Measurements from ENCODE around the gene PLCB2. TPM values are rescaled to one million over a fixed set of nuclear protein-coding genes. Genes with fewer than 3 reads are reported as not detected.

The PLCB2 gene
- polyA plus RNA-seq, 10 donors, result 5.6 to 13.6 (median 8.7) TPM

GRCh38 chr15:40302288-40302886 lies 5.3 kb downstream of the PLCB2 start:
- DNase-seq, result no peak

DNA sequence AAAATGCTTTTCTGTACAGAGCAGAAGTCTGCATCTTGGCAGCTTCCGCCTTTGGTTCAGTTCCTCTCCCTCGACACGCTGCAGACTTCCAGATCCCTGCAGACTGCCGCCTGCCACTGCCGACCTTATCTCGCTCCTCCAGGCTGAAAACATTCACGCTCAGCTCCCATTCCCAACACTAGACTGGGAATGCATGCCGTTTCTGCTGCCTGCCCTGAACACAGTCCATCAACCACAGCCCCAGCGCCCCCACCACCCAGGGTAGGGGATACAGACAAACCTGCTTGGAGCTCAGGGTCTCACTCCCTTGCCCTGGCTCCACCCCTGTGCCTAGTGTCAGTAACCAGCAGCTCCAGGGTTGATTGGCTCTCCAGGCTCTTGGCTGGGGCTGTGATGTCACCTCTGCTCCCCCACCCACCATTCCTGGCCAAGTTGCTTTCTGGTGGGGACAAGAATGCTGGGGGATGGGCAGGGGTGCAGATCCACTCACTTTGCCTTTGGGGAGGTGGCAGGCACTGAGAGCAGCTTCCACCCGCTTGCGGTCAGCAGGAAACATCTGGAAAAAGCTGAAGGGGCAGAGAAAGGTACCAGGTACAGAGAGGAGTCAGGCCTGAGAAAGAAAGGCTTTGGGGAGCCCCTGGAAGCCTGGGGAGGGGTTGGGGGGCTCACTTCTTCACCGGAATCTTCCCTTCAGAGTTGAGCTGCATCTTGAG lies 6.1 kb downstream of the PLCB2 start:
- DNase-seq, result no peak

DNA sequence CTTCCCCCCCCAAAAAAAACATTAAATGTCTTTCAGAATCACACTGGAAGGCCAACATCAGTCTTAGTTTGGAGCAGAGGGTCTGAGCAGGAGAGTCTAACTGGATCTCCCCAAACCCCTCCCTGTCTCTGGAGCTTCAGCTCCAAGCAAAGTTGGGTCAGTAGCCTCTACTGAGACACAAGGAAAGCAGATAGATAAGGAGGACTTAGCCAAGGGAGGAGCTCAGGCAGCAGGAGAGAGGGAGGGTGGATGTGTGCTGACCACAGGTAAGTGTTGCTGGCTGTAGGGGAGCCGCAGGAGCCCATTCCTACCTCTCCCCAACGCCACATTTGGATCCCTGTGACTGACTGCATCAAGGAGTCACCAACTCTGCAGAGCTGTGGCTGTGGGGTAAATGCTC lies 7.0 kb downstream of the PLCB2 start:
- DNase-seq, result no peak

GRCh38 chr15:40300367-40300766 lies 7.4 kb downstream of the PLCB2 start:
- DNase-seq, result no peak

GRCh38 chr15:40298216-40298935 lies 9.4 kb downstream of the PLCB2 start:
- DNase-seq, result no peak

DNA sequence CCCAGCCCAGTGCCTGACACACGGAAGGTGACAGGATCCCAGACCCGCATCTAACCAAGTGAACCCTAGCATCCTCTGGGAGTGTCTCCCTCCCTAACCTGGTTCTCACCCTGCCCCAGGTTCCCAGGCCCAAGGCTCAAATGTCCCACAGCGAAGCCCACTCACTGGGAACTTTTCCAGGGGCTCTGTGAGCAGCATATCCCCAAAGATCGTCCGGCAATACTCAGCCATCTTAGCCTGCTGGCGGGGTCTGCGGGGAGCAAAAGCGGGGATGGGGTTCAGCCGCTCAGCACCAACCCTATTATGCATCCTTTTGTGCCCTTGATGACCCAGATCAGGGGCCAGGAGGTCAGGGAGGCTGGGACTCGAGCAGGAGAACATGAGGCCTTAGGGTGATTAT lies 10.4 kb downstream of the PLCB2 start:
- DNase-seq, result no peak

DNA sequence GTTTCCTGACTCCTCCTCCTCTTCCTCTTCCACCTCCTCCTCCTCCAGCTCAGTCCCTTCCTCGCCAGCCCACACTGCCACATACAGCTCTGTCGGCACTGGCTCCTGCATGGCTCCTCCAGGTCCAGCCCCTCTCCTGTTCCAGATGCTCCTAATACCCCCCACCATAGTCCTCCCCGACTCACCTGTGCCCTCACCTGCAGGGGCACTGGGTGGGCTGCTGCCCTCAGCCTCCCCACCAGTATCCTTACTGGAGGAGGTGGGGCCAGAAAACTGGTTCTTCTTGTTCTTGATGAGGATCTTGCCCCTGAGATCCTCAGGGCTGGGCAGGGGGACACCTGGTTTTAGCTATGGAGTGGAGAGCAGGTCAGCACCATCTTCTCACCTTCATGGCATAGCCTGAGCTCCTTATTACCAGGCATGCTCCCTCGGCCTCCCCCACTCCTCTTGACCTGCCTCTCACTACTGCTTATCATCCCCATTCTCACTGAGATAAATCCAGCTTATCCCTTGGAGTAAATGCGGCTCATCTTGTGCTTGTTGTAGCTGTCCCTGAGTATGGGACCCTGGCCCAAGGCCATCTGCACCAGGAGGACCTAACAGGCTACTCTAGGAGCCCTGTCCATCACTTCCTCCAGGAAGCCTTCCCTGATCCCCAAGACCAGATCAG lies 11.0 kb downstream of the PLCB2 start:
- DNase-seq, result no peak

DNA sequence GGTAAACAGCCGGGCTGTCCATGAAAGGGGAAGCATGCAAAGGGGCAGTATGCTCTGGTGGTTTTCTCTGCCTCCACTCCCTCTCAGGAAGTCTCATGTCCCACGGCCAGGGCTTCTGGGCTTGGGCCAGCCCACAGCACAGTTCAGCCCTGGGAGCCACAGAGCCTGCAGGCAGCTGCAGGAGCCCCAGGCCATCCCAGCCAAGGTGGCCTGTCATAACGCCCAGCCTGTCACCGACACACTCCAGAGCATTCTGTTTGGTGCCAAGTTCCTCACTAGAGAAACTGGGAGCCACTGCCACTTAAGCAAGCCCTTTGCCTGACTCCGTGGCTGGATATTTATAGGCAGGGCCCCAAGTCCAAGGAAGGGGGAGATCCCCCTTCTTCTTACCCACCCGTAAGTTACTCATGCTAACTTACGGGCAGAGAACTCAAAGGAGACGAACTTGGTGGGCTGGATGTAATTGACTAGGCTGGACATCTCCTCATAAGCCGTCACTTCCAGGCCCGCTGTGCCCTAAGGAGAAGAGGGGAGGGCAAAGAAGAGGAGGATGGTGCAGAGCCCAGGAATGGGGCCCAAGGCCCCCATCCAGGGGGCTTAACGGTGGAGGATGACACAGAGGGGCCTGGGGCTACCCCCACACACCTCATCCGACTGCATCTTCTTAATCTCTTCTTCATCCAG lies 11.7 kb downstream of the PLCB2 start:
- peak in 1 of 3 donors; percentile 39 for DNase-seq

GRCh38 chr15:40295297-40295696 lies 12.4 kb downstream of the PLCB2 start:
- no peak for DNase-seq

DNA sequence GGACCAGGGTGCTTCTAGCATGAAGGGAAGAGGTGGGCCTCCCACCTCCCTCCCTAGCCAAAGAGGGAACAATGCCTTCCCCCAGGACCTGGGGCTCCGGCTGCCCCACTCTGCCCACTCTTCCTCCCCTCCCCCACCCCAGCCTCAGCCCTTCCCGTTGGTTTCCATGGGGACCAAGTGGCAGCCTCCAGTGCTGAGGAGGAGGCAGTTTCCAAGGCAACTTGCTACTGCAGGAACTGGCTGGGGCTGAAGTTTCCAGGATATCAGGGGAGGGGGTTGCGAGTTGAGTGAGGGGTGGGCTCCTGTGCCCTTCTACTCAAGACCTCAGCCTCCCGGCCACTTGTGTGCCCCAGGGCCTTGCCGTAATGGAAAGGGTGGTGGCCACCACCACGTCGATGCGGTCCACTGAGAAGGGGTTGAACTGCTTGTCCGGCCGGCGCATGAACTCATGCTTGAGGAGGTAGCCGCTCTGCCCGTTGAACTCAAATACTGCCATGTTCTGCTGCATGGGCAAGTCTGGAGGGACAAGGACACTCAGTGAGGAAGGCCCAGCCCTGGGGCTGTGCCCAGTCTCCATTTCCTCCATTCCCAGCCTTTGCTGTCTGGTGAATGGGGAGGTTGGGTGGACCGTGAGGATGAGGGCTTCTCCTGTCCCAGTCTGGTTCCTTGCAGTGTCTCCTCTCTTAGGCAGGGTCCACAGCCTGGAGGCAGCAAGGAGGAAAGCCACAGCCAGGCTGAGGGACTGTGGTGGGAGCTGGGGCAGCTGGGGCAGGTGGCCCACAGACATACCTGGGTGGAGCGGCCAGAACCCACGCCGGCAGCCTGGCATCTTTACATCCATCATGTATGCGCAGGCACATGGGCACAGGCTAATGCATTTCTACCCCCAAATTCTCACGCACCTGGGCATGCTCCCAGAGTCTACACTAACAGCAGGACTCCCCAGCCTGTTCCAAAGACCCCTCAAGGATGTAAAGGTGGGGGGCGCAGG lies 13.5 kb downstream of the PLCB2 start:
- DNase-seq, result no peak

GRCh38 chr15:40293006-40293405 lies 14.7 kb downstream of the PLCB2 start:
- no peak for DNase-seq

- DNase-seq, result no peak
These were observed 15.5 kb downstream of the PLCB2 start for GRCh38 chr15:40292246-40292645.

GRCh38 chr15:40290918-40291574 lies 16.7 kb downstream of the PLCB2 start:
- peak; percentile 37 to 83 (median 57) for DNase-seq

DNA sequence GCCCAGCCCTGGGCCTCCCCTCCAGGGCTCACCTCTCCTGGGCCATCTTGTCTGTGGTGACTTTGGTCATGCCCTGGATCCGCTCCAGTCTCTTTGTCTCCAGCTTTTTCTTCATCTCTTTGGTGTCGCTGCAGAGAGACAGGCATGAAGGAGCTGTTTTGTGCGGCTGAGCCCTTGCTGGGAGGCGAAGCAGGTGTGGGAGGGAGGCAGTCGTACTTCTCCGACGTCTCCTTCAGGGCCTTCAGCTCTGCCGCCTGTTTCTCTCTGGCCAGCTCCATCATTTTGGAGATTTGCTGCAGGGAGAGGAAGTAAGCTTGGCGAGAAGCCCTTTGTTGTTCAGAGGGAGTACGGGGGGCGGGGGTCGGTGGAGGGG lies 17.2 kb downstream of the PLCB2 start:
- peak in 1 of 3 donors; percentile 38 for DNase-seq

- DNase-seq, result no peak
These were observed 18.5 kb downstream of the PLCB2 start for GRCh38 chr15:40289140-40289775.

DNA sequence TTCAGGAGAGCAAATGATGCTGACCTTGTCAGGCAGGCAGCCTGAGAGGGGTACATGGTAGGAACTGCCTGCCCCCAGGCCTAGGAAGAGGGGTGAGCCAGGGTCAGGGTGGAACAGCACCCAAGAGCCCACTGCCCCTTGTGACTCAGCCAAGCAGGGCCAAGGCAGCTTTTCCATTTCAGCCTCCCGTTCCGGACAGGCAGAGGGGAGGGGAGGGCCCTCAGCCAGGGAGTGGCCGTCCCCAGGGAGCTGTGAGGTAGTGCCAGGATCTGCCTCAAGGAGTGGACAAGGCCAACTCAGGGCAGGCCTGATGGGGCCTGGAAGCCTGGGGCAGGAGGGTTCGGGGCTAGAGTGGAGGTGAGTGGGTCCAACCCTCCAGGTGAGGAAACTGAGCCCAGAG lies 19.8 kb downstream of the PLCB2 start:
- no peak for DNase-seq

DNA sequence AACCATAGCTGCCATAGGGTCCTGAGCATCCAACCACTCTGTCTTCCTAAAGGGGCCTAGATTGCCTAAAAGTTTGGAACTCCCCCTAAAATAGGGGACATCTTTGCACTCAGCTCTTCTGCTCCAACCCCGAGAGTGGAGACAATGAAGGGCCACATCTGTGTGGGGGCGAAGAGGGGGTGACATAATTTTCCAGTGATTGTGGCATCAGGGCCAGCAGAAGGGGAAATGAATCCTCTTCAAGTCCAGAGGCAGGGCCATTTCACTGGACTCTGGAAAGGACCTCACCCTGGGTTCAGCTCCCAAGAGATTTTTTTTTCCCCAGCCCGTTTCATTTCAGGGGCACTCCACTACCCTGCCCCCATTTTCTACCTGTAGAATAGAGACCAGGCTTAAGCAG lies 20.2 kb downstream of the PLCB2 start:
- no peak for DNase-seq

DNA sequence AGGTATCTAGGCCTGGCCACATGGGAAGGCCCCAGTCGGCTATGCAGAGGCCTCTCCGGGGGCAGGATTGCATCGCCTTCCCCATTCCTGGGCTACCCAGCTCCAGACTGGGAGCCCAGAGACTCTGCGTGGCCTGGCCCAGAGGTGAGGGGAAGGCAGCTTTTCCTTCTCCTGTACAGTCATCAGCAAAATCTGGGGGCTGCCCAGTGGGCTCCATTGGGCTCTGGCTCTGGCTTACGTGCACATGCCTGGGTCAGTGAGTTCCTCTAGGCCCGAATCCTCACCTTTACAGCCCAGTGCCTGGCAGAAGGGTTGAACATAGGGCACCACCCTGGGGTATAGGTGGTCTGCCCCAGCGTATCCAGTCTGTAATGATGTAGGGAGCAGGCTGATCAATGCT lies 20.9 kb downstream of the PLCB2 start:
- DNase-seq, result no peak

- no peak for DNase-seq
These were observed 21.6 kb downstream of the PLCB2 start for GRCh38 chr15:40286061-40286532.

Data from muscle of back (tissue), 11 donors.